Muscle layer of colon (tissue), 2 donors: ENCODE measurements around the gene ARMC3.
"Not testable (repeated sequence)": the region's sequence is repeated elsewhere in the genome, so short reads cannot be mapped to it uniquely, and the experiment has no call there.

Source experiments
- H3K27ac ChIP-seq: one replicate; pipeline ENCODE4 v1.7.0; 2013; ENCODE audit warnings: low read depth, mild to moderate bottlenecking, low read length, moderate library complexity
- H3K27me3 ChIP-seq, 2 donors: one replicate each; pipeline ENCODE4 v1.7.0; 2013; ENCODE audit warnings: low read length in 2 of 2, mild to moderate bottlenecking in 2 of 2; ENCODE audit not compliant: insufficient read depth in 2 of 2, control insufficient read depth in 1 of 2
- H3K36me3 ChIP-seq: one replicate; pipeline ENCODE4 v1.7.0; 2013; ENCODE audit warnings: mild to moderate bottlenecking, low read length; ENCODE audit not compliant: insufficient read depth
- H3K4me1 ChIP-seq: one replicate; pipeline ENCODE4 v1.7.0; 2013; ENCODE audit warnings: mild to moderate bottlenecking, low read length; ENCODE audit not compliant: insufficient read depth
- H3K4me3 ChIP-seq, 2 donors: one replicate each; pipeline ENCODE4 v1.7.0; 2013; ENCODE audit warnings: low read length in 2 of 2, low read depth in 1 of 2, mild to moderate bottlenecking in 1 of 2, moderate library complexity in 1 of 2
- H3K9ac ChIP-seq: one replicate; pipeline ENCODE4 v1.7.0; 2013; ENCODE audit warnings: low read length
- H3K9me3 ChIP-seq: one replicate; pipeline ENCODE4 v1.7.0; 2013; ENCODE audit warnings: mild to moderate bottlenecking, low read length
- donor health status: abdominal sarcoma.
- donor health status: Adenocarcinoma of cecum.

ARMC3 gene, protein sequence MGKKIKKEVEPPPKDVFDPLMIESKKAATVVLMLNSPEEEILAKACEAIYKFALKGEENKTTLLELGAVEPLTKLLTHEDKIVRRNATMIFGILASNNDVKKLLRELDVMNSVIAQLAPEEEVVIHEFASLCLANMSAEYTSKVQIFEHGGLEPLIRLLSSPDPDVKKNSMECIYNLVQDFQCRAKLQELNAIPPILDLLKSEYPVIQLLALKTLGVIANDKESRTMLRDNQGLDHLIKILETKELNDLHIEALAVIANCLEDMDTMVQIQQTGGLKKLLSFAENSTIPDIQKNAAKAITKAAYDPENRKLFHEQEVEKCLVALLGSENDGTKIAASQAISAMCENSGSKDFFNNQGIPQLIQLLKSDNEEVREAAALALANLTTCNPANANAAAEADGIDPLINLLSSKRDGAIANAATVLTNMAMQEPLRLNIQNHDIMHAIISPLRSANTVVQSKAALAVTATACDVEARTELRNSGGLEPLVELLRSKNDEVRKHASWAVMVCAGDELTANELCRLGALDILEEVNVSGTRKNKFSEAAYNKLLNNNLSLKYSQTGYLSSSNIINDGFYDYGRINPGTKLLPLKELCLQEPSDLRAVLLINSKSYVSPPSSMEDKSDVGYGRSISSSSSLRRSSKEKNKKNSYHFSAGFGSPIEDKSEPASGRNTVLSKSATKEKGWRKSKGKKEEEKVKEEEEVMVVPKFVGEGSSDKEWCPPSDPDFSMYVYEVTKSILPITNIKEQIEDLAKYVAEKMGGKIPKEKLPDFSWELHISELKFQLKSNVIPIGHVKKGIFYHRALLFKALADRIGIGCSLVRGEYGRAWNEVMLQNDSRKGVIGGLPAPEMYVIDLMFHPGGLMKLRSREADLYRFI

DNA sequence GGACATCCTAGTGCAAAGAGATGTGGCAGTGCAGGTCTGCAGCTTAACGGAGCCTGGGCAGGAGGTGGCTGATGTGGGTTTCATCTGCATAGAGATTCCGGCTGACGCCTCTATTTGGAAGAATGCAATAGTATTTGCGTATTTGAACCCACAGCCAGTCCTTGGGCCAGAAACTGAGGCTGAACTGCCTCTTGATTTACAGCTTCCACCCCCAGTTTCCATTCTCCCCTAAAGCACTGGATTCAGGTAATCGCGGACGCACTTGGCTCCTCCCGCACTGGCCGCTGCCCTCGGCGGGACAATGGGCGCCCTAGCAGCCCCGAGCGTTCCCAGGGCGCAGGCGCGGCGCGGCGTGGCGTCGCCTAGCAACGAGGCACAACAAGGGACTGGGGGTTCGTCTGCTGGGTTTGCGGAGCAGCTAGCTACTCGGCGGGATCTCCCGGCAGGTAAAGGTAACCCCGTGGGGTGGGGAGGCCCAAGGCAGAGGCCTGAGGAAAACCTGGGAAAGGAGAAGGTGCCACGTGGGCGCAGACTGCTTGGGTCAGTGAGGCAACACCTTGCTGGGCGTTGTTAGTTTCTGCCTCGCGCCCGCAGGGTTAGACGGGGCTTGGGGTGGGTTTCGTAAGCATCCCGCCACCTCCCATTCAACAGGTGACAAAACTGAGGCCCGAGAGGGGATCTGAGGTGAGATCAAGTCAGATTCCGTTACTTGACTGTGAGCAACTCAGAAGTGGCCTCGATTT, at the start of gene ARMC3:
Gene ARMC3, plus strand, starts transcription at position 393 of the 743 bp plus-strand sequence. CDS start 3,944 bp downstream, outside the sequence.
- Histone ChIP-seq H3K4me3 (peak within 1 kb of the TSS; percentile 1 to 40), H3K4me1 (no peaks in the 10 kb centered on the region), H3K27ac (no peak within 1 kb of the TSS)

DNA sequence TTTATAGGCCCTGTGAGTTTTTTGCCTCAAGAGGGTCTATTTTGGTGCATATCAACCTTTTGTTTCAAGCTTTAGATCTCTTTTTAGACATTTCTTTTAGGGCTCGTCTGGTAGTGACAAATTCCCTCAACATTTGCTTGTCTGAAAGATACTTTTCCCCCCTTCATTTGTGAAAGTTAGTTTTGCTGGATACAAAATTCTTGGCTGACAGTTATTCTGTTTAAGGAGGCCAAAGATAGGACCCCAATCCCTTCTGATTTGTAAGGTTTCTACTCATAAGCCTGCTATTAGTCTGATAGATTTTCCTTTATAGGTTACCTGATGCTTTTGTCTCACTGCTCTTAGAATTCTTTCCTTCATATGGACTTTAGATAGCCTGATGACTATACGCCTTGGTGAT, 36.1 kb upstream of the ARMC3 start:
- H3K9ac ChIP-seq: no peak overlapping the region
- no peaks in the 10 kb centered on the region for H3K36me3 ChIP-seq
- no peaks in the 10 kb centered on the region for H3K9me3 ChIP-seq
- H3K27me3 ChIP-seq: no peaks in the 10 kb centered on the region
- H3K27ac ChIP-seq: no peak overlapping the region
- no peak overlapping the region for H3K4me3 ChIP-seq
- no peaks in the 10 kb centered on the region for H3K4me1 ChIP-seq

More for the DNA sequence above, at the start of gene ARMC3:
- H3K36me3 ChIP-seq: no peaks in the 10 kb centered on the region
- no peaks in the 10 kb centered on the region for H3K27me3 ChIP-seq
- H3K9me3 ChIP-seq: no peaks in the 10 kb centered on the region
- no peak within 1 kb of the TSS for H3K9ac ChIP-seq

DNA sequence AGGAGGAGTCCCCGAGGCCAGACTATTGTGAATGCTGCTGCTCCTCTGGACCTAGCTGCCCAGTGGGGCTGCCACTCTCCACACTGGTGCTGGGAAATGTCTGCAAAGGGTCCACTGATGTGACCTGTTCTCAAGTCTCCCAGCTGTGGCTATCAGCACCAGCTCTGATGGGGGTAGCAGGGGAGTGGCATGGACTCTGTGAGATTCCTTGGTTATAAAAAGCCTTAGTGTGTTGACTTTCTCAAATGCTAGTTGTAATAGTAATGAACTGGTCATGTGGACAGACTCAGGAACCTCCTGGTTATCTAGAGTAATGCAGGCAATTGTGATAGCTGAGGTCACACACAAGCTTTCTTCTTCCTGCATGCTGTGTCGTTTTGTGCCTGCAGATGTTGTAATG, 34.1 kb upstream of the ARMC3 start:
- H3K4me3 ChIP-seq: no peak overlapping the region

DNA sequence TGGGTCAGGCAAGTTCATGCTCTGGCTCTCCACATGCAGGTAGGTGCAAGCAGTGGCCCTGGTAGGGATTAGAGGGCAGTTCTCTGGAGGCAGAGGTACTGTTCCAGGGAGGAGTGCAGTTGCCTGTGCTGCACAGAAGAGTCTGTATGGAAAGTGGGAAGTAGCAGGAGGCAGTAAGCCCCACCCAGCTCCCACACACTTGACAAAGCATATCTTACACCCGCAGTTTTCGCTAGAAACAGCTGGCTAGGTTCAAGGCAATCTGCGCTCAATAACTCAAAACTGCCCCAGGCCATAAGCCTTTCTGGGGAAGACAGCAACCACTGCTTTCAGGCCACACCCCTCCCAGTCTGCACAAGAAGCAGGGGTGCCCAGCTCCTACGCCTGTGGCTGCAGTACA, 33.1 kb upstream of the ARMC3 start:
- Histone ChIP-seq H3K4me3 (no peak overlapping the region), H3K9me3 (no peaks in the 10 kb centered on the region), H3K36me3 (no peaks in the 10 kb centered on the region), H3K27me3 (no peaks in the 10 kb centered on the region), H3K27ac (no peak overlapping the region), H3K9ac (no peak overlapping the region), H3K4me1 (no peaks in the 10 kb centered on the region)

More for the DNA sequence above, 34.1 kb upstream of the ARMC3 start:
- Histone ChIP-seq H3K27me3 (no peaks in the 10 kb centered on the region), H3K27ac (no peak overlapping the region), H3K36me3 (no peaks in the 10 kb centered on the region), H3K9ac (no peak overlapping the region), H3K9me3 (no peaks in the 10 kb centered on the region), H3K4me1 (no peaks in the 10 kb centered on the region)

DNA sequence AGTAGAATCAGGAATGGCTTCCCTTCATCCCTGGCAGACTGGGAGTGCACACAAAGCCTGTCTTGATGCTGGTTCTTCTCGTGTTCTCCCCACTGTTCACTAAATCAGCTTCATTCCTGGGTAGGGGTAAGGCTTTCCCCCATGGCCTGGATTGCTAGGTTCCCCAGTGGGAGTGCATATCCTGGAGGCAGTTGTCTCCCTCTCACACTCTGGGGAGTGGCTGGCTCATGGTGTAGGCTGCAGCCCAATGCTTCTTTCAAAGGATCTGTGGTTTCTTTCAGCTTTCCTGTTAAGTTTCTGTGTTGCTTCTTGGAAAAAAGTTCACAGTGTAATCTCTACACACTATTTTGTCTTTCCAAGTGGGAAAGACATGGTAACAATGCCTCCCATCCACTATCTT, 32.6 kb upstream of the ARMC3 start:
- H3K4me1 ChIP-seq: no peaks in the 10 kb centered on the region
- H3K36me3 ChIP-seq: no peaks in the 10 kb centered on the region
- no peaks in the 10 kb centered on the region for H3K9me3 ChIP-seq
- H3K9ac ChIP-seq: no peak overlapping the region
- H3K27ac ChIP-seq: no peak overlapping the region
- H3K4me3 ChIP-seq: no peak overlapping the region
- no peaks in the 10 kb centered on the region for H3K27me3 ChIP-seq

DNA sequence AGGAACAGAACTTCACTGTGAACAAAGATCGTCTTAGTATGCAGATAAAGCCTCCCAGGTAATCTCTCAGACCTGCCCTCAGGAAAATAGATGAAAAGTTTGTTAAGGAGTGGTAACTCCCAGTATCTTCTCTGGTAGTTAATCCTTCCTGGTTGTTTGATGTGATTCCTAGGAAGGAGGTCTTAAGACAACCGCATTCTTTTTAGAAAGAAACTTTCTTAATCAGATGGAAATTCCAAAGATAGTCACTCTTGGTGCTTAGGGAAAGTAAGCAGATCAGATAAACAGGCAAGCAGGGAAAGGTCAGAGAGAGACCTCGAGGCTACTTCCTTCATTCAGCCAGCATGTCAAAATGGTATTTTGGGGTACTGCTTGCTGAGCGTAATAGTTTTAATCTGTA, 30.5 kb upstream of the ARMC3 start:
- Histone ChIP-seq H3K4me3 (no peak overlapping the region), H3K36me3 (no peaks in the 10 kb centered on the region), H3K27me3 (no peaks in the 10 kb centered on the region), H3K9me3 (no peaks in the 10 kb centered on the region), H3K9ac (no peak overlapping the region), H3K27ac (no peak overlapping the region), H3K4me1 (no peaks in the 10 kb centered on the region)

DNA sequence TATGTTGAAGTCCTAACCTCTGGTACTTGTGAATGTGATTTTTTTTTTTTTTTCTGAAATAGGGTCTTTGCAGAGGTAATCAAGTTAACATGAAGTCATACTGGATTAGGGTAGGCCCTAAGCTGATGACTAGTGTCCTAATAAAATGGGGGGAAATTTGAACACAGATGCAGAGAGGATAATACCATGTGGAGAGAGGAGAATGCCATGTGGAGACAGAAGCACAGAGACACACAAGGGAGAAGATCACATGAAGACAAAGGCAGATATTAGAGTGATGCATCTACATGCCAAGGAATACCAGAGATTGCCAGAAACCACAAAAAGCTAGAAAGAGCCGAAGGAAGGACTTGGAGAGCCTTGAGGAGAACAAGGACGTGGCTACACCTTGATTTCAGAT, 28.5 kb upstream of the ARMC3 start:
- H3K4me3 ChIP-seq: no peak overlapping the region
- H3K27ac ChIP-seq: no peak overlapping the region
- H3K9ac ChIP-seq: no peak overlapping the region
- no peaks in the 10 kb centered on the region for H3K4me1 ChIP-seq
- H3K27me3 ChIP-seq: no peaks in the 10 kb centered on the region
- H3K36me3 ChIP-seq: no peaks in the 10 kb centered on the region
- H3K9me3 ChIP-seq: no peaks in the 10 kb centered on the region

DNA sequence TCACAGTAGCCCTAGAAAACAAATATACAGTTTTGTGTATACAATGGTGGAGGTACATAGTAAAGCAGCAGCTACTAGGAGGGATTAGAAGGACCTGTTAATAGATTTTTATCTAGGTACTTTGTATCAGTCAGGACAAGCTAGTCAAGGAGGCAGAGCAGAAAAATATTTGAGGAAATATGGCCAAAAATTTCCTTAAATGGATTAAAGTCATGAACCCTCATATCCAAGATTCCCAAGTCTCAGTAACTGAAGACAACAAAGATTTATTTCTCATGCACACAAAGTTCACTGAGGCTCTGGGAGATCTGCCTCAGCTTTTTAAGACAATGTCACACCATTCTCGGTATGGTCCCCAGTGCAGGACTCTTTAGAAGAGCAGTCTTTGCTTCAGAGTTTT, 28.1 kb upstream of the ARMC3 start:
- Histone ChIP-seq H3K4me3 (no peak overlapping the region), H3K36me3 (no peaks in the 10 kb centered on the region), H3K4me1 (no peaks in the 10 kb centered on the region), H3K9ac (no peak overlapping the region), H3K27me3 (no peaks in the 10 kb centered on the region), H3K27ac (no peak overlapping the region), H3K9me3 (no peaks in the 10 kb centered on the region)

DNA sequence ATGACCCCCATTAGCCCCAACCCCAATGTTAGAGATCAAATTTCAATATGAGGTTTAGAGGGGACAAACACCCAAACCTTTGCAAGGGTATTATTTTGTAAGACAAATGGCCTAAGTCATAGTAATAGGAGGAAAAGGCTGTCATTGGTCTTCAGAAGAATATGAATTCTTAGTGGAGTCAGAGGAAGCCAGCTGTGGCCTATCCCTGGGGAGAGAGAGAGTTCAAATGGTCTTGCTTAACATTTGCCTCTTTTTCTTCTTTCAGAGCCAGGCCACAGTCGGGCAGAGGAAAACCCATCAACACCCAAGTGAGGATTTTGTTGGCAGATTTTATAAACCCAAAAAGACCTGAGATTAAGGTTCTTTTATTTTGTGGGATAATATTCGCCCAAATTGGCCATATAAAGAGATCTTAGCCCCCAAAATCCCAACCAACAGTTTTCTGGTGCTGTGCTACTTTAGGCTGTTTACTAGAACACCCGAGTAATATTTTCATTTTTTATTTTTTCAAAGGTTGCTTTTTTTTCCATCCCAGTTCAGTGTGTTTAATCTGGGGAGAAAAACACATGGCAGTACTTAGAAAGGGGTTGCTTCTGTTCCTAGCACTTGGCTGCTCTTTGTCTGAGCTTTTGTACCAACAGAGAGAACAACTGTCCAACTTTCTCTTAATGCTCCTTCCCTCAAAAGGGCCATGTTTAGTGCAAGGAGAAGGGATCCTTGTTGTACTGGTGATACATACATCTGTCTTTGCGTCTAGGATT, 26.8 kb upstream of the ARMC3 start:
- no peaks in the 10 kb centered on the region for H3K4me1 ChIP-seq
- no peak overlapping the region for H3K4me3 ChIP-seq
- H3K9ac ChIP-seq: no peak overlapping the region
- H3K36me3 ChIP-seq: no peaks in the 10 kb centered on the region
- H3K27me3 ChIP-seq: no peaks in the 10 kb centered on the region
- H3K27ac ChIP-seq: no peak overlapping the region
- no peaks in the 10 kb centered on the region for H3K9me3 ChIP-seq

DNA sequence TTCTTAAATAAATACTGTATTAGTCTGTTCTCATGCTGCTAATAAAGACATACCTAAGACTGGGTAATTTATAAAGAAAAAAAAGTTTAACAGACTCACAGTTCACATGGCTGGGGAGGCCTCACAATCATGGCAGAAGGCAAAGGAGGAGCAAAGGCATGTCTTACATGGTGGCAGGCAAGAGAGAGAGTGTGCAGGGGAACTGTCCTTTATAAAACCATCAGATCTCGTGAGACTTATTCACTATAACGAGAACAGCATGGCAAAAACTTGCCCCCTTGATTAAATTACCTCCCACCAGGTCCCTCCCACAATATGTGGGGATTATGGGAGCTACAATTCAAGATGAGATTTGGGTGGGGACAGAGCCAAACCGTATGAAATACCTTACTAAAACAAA, 25.7 kb upstream of the ARMC3 start:
- not testable (repeated sequence) for H3K4me1 ChIP-seq, H3K9me3 ChIP-seq, H3K27me3 ChIP-seq, H3K27ac ChIP-seq, H3K9ac ChIP-seq, H3K4me3 ChIP-seq, H3K36me3 ChIP-seq

DNA sequence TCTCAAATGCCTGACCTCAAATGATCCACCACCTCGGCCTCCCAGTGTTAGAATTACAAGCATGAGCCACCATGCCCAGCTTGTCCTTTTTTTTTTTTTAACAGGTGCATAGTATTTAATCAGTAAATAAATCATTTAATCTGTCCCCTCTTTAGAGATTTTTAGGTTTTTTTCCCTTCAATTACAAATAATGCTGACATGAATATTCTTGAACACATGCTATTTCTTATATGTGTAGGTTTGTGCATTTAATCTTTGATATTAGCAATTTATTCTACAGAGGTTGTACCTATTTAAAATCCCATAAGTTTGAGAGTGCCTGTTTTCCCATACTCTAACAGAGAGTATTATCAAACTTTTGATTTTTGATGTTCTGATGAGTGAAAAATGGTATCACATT, 24.2 kb upstream of the ARMC3 start:
- H3K9me3 ChIP-seq: no peaks in the 10 kb centered on the region
- no peaks in the 10 kb centered on the region for H3K27me3 ChIP-seq
- H3K4me1 ChIP-seq: no peaks in the 10 kb centered on the region
- H3K27ac ChIP-seq: no peak overlapping the region
- H3K4me3 ChIP-seq: no peak overlapping the region
- H3K36me3 ChIP-seq: no peaks in the 10 kb centered on the region
- H3K9ac ChIP-seq: no peak overlapping the region
